ENCODE results near the gene TET2. TPM values are rescaled to one million over a fixed set of nuclear protein-coding genes. Genes with fewer than 3 reads are reported as not detected.

The TET2 gene
- total and polyA plus RNA-seq, 2 donors from 2014 or later, result 1.8 to 31.5 TPM

DNA sequence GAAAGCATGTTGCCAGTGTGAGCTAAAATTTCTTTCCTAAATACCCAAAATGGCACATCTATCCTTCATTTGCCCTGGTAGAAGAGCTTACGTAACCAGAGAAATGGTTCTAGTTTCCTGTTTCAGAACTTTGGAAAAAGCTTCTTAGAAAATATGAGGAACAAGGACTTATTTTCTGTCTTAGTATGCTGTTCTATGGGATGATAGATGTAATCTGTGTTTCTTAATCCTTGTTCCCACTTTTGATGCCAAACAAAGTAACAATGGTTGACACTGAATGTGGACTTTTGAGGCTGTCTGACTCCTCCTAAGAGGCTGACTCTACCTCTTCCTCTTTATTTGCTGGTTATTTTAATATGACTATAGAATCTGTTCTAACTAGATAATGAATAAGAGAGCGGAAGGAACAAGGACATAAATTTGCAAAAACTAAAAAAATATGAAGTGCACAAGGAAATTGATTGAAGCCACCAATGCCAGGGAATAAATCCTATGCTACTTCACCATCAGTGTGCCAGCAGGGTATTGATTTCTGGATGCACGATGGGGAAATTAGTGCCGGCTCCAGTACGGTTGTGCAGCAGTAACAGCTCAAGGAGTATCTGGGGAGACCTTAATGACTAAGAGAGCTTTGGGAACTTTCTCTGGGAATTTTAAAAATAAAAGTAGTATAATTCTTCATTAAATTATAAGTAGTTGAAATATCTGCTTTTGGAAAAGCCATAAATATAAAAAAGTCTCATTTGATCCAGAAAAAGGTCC, 39.4 kb upstream of the TET2 start:
- TF ChIP-seq, protein P1, sequence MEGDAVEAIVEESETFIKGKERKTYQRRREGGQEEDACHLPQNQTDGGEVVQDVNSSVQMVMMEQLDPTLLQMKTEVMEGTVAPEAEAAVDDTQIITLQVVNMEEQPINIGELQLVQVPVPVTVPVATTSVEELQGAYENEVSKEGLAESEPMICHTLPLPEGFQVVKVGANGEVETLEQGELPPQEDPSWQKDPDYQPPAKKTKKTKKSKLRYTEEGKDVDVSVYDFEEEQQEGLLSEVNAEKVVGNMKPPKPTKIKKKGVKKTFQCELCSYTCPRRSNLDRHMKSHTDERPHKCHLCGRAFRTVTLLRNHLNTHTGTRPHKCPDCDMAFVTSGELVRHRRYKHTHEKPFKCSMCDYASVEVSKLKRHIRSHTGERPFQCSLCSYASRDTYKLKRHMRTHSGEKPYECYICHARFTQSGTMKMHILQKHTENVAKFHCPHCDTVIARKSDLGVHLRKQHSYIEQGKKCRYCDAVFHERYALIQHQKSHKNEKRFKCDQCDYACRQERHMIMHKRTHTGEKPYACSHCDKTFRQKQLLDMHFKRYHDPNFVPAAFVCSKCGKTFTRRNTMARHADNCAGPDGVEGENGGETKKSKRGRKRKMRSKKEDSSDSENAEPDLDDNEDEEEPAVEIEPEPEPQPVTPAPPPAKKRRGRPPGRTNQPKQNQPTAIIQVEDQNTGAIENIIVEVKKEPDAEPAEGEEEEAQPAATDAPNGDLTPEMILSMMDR (IDR thresholded peaks at IDR 0.05; ENCODE audit: borderline replicate concordance, extremely low read depth, insufficient read depth), result no peak
- H3K4me1 ChIP-seq (ENCODE audit: control insufficient read depth in 2 of 3, insufficient read depth in 2 of 3, low read depth in 1 of 3, low read length in 3 of 3), result no peaks in the 10 kb centered on the region
- intact Hi-C loops (cut with DNase I), result no loop called here
- no peaks in the 10 kb centered on the region for H3K27me3 ChIP-seq (ENCODE audit: control insufficient read depth, insufficient read depth, low read length)
- DNase-seq, result no peak
- no peak overlapping the region for H3K9ac ChIP-seq (ENCODE audit: low read length in 3 of 3)
- H3K4me3 ChIP-seq (ENCODE audit: low read length in 3 of 3), result no peak overlapping the region
- H3K27ac ChIP-seq (ENCODE audit: low read depth in 2 of 2, low read length in 2 of 2), result no peak overlapping the region
- H3K9me3 ChIP-seq (ENCODE audit: control insufficient read depth in 2 of 3, insufficient read depth in 1 of 3, low read length in 3 of 3), result no peaks in the 10 kb centered on the region
- H3K36me3 ChIP-seq (ENCODE audit: control insufficient read depth in 2 of 3, insufficient read depth in 3 of 3, low read length in 3 of 3), result no peaks in the 10 kb centered on the region
- no peak for FAIRE-seq

DNA sequence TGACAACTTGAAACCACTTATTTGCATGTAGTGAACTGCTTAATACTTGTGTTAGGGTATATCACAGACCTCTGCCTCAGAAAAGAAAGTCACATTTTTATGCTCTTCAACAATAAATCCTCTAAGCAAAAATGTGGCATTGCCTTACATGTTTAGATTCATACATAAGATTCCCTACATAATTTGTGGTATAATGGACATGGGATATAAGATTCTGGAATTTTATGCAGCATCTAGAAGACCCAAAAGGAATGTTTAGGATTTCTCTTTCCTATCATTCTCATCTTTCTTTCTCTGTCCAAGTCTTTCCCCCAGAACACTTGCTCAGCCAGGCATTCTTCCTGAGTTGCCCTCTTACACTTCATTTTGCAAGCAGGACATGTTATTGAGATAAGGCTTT, 37.7 kb upstream of the TET2 start:
- FAIRE-seq (no peak), DNase-seq (no peak)
- H3K4me3 ChIP-seq (ENCODE audit: low read length in 3 of 3), result no peak overlapping the region
- no peaks in the 10 kb centered on the region for H3K4me1 ChIP-seq (ENCODE audit: control insufficient read depth in 2 of 3, insufficient read depth in 2 of 3, low read depth in 1 of 3, low read length in 3 of 3)
- no peaks in the 10 kb centered on the region for H3K9me3 ChIP-seq (ENCODE audit: control insufficient read depth in 2 of 3, insufficient read depth in 1 of 3, low read length in 3 of 3)
- no peaks in the 10 kb centered on the region for H3K36me3 ChIP-seq (ENCODE audit: control insufficient read depth in 2 of 3, insufficient read depth in 3 of 3, low read length in 3 of 3)
- TF ChIP-seq, protein P1 (IDR thresholded peaks at IDR 0.05; ENCODE audit: borderline replicate concordance, extremely low read depth, insufficient read depth), result no peak
- H3K27me3 ChIP-seq (ENCODE audit: control insufficient read depth, insufficient read depth, low read length), result no peaks in the 10 kb centered on the region
- no peak overlapping the region for H3K27ac ChIP-seq (ENCODE audit: low read depth in 2 of 2, low read length in 2 of 2)
- intact Hi-C loops (cut with DNase I), result no loop called here
- no peak overlapping the region for H3K9ac ChIP-seq (ENCODE audit: low read length in 3 of 3)

DNA sequence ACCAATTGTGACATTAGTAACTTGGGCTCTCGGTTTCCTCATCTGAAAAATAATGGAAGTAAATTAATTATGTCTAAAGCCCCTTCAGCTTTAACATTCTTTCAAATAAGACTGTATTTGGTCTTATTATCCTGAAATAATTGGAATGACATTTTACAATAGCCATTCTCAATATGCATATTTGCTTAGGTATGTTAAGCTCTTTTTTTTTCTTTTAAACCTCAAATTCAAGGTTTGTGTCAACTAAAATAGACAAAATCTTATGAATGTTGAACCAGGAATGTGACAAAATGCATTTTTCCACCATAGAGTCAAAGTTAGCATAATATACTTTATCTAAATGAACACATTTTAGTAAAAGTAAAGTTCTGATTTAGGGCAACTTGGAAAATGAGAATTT, 34.4 kb upstream of the TET2 start:
- DNase-seq (no peak), FAIRE-seq (no peak)
- Histone ChIP-seq H3K36me3 (ENCODE audit: control insufficient read depth in 2 of 3, insufficient read depth in 3 of 3, low read length in 3 of 3) (no peaks in the 10 kb centered on the region), H3K27me3 (ENCODE audit: control insufficient read depth, insufficient read depth, low read length) (no peaks in the 10 kb centered on the region), H3K4me3 (ENCODE audit: low read length in 3 of 3) (no peak overlapping the region), H3K27ac (ENCODE audit: low read depth in 2 of 2, low read length in 2 of 2) (no peak overlapping the region), H3K9me3 (ENCODE audit: control insufficient read depth in 2 of 3, insufficient read depth in 1 of 3, low read length in 3 of 3) (no peaks in the 10 kb centered on the region), H3K4me1 (ENCODE audit: control insufficient read depth in 2 of 3, insufficient read depth in 2 of 3, low read depth in 1 of 3, low read length in 3 of 3) (no peaks in the 10 kb centered on the region), H3K9ac (ENCODE audit: low read length in 3 of 3) (no peak overlapping the region)
- intact Hi-C loops (cut with DNase I), result no loop called here
- TF ChIP-seq, protein P1 (IDR thresholded peaks at IDR 0.05; ENCODE audit: borderline replicate concordance, extremely low read depth, insufficient read depth), result no peak
